Measurements from ENCODE around the gene NOX4.

GRCh38 chr11:89437317-89437716, 53.9 kb downstream of the NOX4 start:
- TF ChIP-seq CTCF (IDR thresholded peaks at IDR 0.05): no peak
- no peak for TF ChIP-seq POLR2A (IDR thresholded peaks at IDR 0.05)
